ENCODE measurements around the gene ITGB8.

GRCh38 chr7:20301311-20301939 is 29.3 kb upstream of the ITGB8 start:
- TF ChIP-seq EZH2 (IDR thresholded peaks at IDR 0.05) (no peak), POLR2AphosphoS5 (IDR thresholded peaks at IDR 0.05; ENCODE audit: borderline replicate concordance, low read depth, low read length) (no peak)

Data from SK-N-MC (cell line).